Measurements from ENCODE around the gene UBE4B. TPM values are rescaled to one million over a fixed set of nuclear protein-coding genes. Genes with fewer than 3 reads are reported as not detected.

UBE4B gene
- total RNA-seq, 1 experiment from 2014 or later = 44.7 TPM

GRCh38 chr1:10211805-10212410 lies 179.2 kb downstream of the UBE4B start (continued):
- TF ChIP-seq, protein P1, sequence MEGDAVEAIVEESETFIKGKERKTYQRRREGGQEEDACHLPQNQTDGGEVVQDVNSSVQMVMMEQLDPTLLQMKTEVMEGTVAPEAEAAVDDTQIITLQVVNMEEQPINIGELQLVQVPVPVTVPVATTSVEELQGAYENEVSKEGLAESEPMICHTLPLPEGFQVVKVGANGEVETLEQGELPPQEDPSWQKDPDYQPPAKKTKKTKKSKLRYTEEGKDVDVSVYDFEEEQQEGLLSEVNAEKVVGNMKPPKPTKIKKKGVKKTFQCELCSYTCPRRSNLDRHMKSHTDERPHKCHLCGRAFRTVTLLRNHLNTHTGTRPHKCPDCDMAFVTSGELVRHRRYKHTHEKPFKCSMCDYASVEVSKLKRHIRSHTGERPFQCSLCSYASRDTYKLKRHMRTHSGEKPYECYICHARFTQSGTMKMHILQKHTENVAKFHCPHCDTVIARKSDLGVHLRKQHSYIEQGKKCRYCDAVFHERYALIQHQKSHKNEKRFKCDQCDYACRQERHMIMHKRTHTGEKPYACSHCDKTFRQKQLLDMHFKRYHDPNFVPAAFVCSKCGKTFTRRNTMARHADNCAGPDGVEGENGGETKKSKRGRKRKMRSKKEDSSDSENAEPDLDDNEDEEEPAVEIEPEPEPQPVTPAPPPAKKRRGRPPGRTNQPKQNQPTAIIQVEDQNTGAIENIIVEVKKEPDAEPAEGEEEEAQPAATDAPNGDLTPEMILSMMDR (IDR thresholded peaks at IDR 0.05 in 2 of 3, conservative IDR thresholded peaks at IDR 0.05 in 1 of 3; ENCODE audit: borderline replicate concordance in 1 of 3, insufficient read depth in 1 of 3, low read depth in 2 of 3, low read length in 2 of 3) = no peak
- no peak for TF ChIP-seq FOSL1 (IDR thresholded peaks at IDR 0.05; ENCODE audit: low read depth)
- 0 out of 2 replicates have a peak, but pooled peaks have one; percentile 15 for TF ChIP-seq POLR2AphosphoS5 (IDR thresholded peaks at IDR 0.05; ENCODE audit: low read depth, low read length)
- no peak for TF ChIP-seq JUND (IDR thresholded peaks at IDR 0.05)
- no peak for TF ChIP-seq EZH2 (IDR thresholded peaks at IDR 0.05)
- no peak; the same call in 1 of the 2 replicates for TF ChIP-seq SIN3A (IDR thresholded peaks at IDR 0.05; ENCODE audit: low read depth)
- peak; percentile 25; the same call in 1 of the 2 replicates for TF ChIP-seq EGR1 (IDR thresholded peaks at IDR 0.05; ENCODE audit: low read depth)

- BruUV-seq (replicated peaks) = no TSS peak
- no peak overlapping the region for H2AFZ ChIP-seq (ENCODE audit: low read depth, low read length, poor library complexity, severe bottlenecking)
- H3K4me1 ChIP-seq (ENCODE audit: control insufficient read depth in 1 of 2, insufficient read depth in 2 of 2, low read length in 2 of 2) = peaks cover 11 to 30% of the 10 kb centered on the region in 2 experiments
- H3K4me3 ChIP-seq (replicated peaks in 1 of 2; ENCODE audit: low read depth in 1 of 2, low read length in 2 of 2) = peak overlapping the region; percentile 93 to 99
- TF ChIP-seq ELF1 (IDR thresholded peaks at IDR 0.05; ENCODE audit: borderline replicate concordance, low read depth) = no peak
- no peaks in the 10 kb centered on the region for H3K9me3 ChIP-seq (ENCODE audit: control insufficient read depth in 1 of 2, insufficient read depth in 1 of 2, low read depth in 1 of 2, low read length in 2 of 2)
- no peaks in the 10 kb centered on the region for H3K36me3 ChIP-seq (ENCODE audit: control insufficient read depth in 1 of 2, insufficient read depth in 2 of 2, low read length in 2 of 2)
- ChIA-PET CTCF (no interaction called here), POLR2A (interaction anchor here (0.6 kb wide), 1 partner anchor 1335 kb away, joined by 3 read pairs; no protein-coding TSS in a partner anchor), RAD21 (ENCODE audit: low non-redundant PET in 1 of 2, low total read pairs in 2 of 2, uncharacterized antibody in 2 of 2, unreplicated experiment in 2 of 2) (no interaction called here)
- intact Hi-C loops (cut with micrococcal nuclease) = loop anchor here (10.0 kb wide), 1 partner anchor 122 kb away; no protein-coding TSS in a partner anchor
- no peak for ATAC-seq
- peak overlapping the region; percentile 96 for H3K4me2 ChIP-seq (ENCODE audit: low read length)
- H3K27ac ChIP-seq (ENCODE audit: low read depth, low read length) = peak overlapping the region; percentile 74; the same call in 1 of the 2 replicates
- H3K9ac ChIP-seq (ENCODE audit: low read length) = peak overlapping the region; percentile 97; the same call in 1 of the 2 replicates
- peaks cover 4% of the 10 kb centered on the region for H4K20me1 ChIP-seq (ENCODE audit: insufficient read depth)
- H3K27me3 ChIP-seq (ENCODE audit: insufficient read depth, low read length) = no peaks in the 10 kb centered on the region
- peaks cover 60% of the 10 kb centered on the region for H3K79me2 ChIP-seq (ENCODE audit: insufficient read depth, low read length)
- no peaks in the 10 kb centered on the region for H3K9me2 ChIP-seq (ENCODE audit: insufficient read depth)
- no peak for DNase-seq (ENCODE audit: low read depth, low spot score)
Observed at GRCh38 chr1:10212476-10212875, 179.7 kb downstream of the UBE4B start.
